Effector CD8-positive, alpha-beta T cell (primary cell): ENCODE data around the gene ZNF577.

ENCODE experiments used
- DNase-seq: peaks from one replicate; lab custom pipeline; 2025; lab: John Stamatoyannopoulos, UW

The ZNF577 gene

GRCh38 chr19:51873097-51873496 lies 14.7 kb downstream of the ZNF577 start:
- DNase-seq: no peak

GRCh38 chr19:51861870-51862622 lies 25.7 kb downstream of the ZNF577 start:
- no peak for DNase-seq

DNA sequence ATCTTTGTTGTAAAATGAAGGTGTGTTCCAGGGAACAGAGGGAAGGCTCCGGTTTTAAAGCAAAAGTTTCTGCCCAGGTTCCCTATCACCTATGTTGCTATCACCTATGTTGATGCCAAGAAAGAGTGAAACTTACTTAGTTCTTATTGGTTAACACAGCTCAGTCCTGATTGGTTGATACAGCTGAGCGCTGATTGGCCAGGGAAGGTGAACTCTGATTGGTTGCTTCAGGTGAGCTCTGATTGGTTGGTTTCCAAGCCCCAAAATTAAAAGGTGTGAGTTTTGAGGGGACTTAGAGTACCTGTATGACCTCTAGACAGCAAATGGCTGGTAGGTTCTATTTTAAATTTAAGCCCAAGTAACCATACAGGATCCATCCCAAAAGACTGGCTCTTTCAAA lies 50.6 kb downstream of the ZNF577 start:
- DNase-seq: no peak

- no peak for DNase-seq
Measured at GRCh38 chr19:51830274-51830673, 57.5 kb downstream of the ZNF577 start.

- no peak for DNase-seq
Measured at GRCh38 chr19:51824281-51825005, 63.3 kb downstream of the ZNF577 start.

DNA sequence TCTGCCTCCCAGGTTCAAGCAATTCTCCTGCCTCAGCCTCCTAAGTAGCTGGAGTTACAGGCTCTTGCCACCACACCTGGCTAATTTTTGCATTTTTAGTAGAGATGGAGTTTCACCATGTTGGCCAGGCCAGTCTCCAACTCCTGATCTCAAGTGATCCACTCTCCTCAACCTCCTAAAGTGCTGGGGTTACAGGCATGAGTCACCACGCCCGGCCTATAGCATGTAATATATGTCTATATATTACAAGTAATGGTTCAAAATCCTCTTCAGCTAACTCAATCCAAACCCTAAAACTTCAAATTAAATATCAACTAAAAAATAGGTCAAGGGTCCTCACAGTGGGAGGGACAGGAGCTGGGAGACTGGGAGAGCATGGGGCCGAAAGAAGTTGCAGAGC lies 64.8 kb downstream of the ZNF577 start:
- no peak for DNase-seq

DNA sequence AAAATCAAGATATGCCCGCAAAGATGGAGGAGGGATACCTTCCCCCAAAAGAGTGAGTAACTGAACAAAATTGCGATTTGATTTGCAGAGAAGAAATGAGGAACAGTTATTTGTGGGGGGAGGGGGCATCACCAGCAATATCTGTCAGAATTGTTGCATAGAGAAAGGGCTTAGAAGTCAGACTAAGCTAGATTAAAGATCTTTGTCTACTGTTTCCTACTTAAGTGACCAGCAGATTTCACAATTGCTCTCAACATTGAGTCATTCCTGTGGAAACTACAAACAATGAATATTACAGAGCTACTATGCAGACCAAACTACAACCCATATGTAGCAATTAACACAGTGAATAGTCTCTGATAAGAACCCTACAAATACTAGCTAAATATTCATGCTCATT lies 65.4 kb downstream of the ZNF577 start:
- no peak for DNase-seq

DNA sequence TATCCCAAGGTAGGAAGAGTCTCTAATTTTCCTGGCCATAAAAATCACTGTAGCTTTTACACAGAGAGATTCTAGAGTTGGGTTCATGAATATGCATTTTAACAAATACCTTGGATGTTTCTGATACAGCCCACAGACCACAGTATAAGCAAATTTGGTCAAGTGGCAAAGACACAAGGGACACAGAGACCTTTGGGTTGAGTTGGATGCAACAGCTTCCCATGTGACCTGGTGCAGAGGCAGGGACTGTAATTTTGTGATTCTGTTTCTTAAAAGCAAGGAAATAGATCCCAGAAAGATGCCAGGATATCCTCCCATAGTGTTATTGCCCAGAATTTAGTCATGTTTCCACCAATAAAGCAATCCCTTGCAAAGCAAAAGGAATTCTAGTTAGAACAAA lies 65.8 kb downstream of the ZNF577 start:
- DNase-seq: no peak

GRCh38 chr19:51821456-51821855 lies 66.3 kb downstream of the ZNF577 start:
- no peak for DNase-seq
